MM.1S (cell line): Measurements from ENCODE around the gene WDPCP.
"Not testable (repeated sequence)": the region's sequence is repeated elsewhere in the genome, so short reads cannot be mapped to it uniquely, and the experiment has no call there.

Experiments
- CTCF ChIP-seq: fragments of 300-600 bp; sonication (generic); IDR thresholded peaks from 2 replicates; pipeline ENCODE4 v1.5.1; 2016; ENCODE audit warnings: antibody characterized with exemption, low read length, mixed read lengths
- EZH2 ChIP-seq: fragments of 300-600 bp; sonication (generic); optimal IDR thresholded peaks from 2 replicates; pipeline ENCODE3; 2017; ENCODE audit warnings: low read depth, mild to moderate bottlenecking, antibody characterized with exemption, low read length, mixed read lengths
- EZH2phosphoT487 ChIP-seq: fragments of 300-600 bp; sonication (generic); IDR thresholded peaks from 2 replicates; pipeline ENCODE4 v1.6.1; 2018; ENCODE audit warnings: antibody characterized with exemption, low read length

- not testable (repeated sequence) for TF ChIP-seq EZH2, CTCF, EZH2phosphoT487
Measured at GRCh38 chr2:63469313-63469712, 119.0 kb downstream of the WDPCP start.
